Pancreas (tissue), 10 donors: ENCODE results near the gene CDC25C. TPM values are rescaled to one million over a fixed set of nuclear protein-coding genes. Genes with fewer than 3 reads are reported as not detected.

Experiments
- ATAC-seq, 4 donors: fragments of 200-7000 bp; cut with Tn5 transposase; one replicate each; pipeline versions ENCODE4 v1.8.0 to v1.9.1; 2020; ENCODE audit warnings: mild to moderate bottlenecking in 4 of 4, moderate library complexity in 4 of 4
- DNase-seq, 6 donors: peaks; one replicate each; pipeline ENCODE4 v3.0.0-alpha.2; 2020
- FAIRE-seq: peaks from 2 replicates; lab custom pipeline; 2012; peaks lifted over from hg19 to GRCh38; lab: Jason Lieb, UNC
- H3K27ac ChIP-seq, 4 donors: fragments of 200-600 bp; sonication (generic); 1 replicate in 3 of 4; 2 replicates in 1 of 4; pipeline versions ENCODE4 v1.5.0 to v1.8.0; 2020
- H3K27me3 ChIP-seq, 4 donors: fragments of 200-600 bp; one replicate each; pipeline ENCODE4 v1.8.0; 2021
- H3K36me3 ChIP-seq, 3 donors: fragments of 200-600 bp; sonication (generic) in 1 of 3; one replicate each; pipeline versions ENCODE4 v1.5.0 to v1.8.0; 2020 to 2021
- H3K4me1 ChIP-seq, 3 donors: fragments of 200-600 bp; one replicate each; pipeline ENCODE4 v1.8.0; 2021
- H3K4me3 ChIP-seq, 4 donors: fragments of 200-600 bp; sonication (generic) in 2 of 4; one replicate each; pipeline versions ENCODE4 v1.5.0 to v1.8.0; 2020 to 2021
- H3K9me3 ChIP-seq, 4 donors: fragments of 200-600 bp; one replicate each; pipeline ENCODE4 v1.8.0; 2021
- WGBS, 2 donors: extraction: QIAGEN DNeasy Blood & Tissue Kit; methylation state at CpG; one replicate each; pipeline ENCODE4 v1.1.7; 2013; 5-methylcytosine and 5-hydroxymethylcytosine counted together
- intact Hi-C, 3 donors: fragments of 100-400 bp; cut with DNase I; formaldehyde crosslinking; loops; one replicate each; pipeline versions ENCODE4 v1.11.1 to v1.14.2; 2022
- polyA plus RNA-seq, 2 donors: library from polyadenylated mRNA; stranded (reverse); fragments of 200-250 nt; gene quantifications; one replicate each; pipeline ENCODE4 v1.2.3, GENCODE V29; 2013
- total RNA-seq, 6 donors: library from RNA; stranded (reverse); fragmentation: NEBNext Ultra II Directional in 4 of 6; extraction: Animal tissue kit (Norgen Biotek cat#: 25700) in 4 of 6; gene quantifications; one replicate each; pipeline versions ENCODE4 v1.2.1 to v1.2.4, GENCODE V29; 2021 to 2023
- TF ChIP-seq, protein P1 (sequence below), 4 donors: fragments of 200-600 bp; sonication (generic) in 3 of 4; IDR thresholded peaks; one replicate each; pipeline versions ENCODE4 v1.5.0 to v1.8.0; 2021; ENCODE audit warnings: antibody characterized with exemption in 4 of 4
- donor health status: healthy with polysubstance abuse.
- donor health status: DM: no; HTN: no; CAD: no; lungs with moderate emphysema.
- donor health status: DM: no; HTN: no; CAD: no.
- donor health status: control.
- donor health status: control.
- donor health status: Bipolar disorder and iron deficiency.
- donor health status: DM: yes; HTN: yes; CAD: no.
- donor health status: DM: no; HTN: no; CAD: no.
- donor health status: DM: no; HTN: no; CAD: no.
- donor health status: DM: yes; HTN: yes; CAD: no.

The CDC25C gene
- total and polyA plus RNA-seq, 8 donors: 0.09 to 0.19 (median 0.13) TPM; not detected in 4

DNA sequence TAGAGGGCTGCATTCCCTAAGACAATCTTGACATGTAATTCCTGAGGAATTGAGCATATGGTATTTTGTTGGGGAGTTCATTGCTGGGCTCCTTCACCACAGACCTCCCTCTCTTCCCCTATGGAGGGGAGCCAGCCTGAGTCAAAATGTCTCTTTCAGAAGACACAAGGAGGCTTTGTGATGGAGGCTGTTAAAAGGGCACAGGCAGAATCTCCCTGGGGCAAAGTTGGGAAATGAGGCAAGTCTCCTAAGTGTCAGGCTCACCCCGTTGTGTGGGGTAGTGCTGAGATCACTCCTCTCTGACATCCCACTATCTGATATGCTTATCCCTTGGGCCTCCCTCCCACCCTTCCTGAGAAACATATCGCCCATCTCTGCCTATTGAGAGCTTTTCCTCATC is 87.8 kb downstream of the CDC25C start:
- intact Hi-C loops: no loop called here

DNA sequence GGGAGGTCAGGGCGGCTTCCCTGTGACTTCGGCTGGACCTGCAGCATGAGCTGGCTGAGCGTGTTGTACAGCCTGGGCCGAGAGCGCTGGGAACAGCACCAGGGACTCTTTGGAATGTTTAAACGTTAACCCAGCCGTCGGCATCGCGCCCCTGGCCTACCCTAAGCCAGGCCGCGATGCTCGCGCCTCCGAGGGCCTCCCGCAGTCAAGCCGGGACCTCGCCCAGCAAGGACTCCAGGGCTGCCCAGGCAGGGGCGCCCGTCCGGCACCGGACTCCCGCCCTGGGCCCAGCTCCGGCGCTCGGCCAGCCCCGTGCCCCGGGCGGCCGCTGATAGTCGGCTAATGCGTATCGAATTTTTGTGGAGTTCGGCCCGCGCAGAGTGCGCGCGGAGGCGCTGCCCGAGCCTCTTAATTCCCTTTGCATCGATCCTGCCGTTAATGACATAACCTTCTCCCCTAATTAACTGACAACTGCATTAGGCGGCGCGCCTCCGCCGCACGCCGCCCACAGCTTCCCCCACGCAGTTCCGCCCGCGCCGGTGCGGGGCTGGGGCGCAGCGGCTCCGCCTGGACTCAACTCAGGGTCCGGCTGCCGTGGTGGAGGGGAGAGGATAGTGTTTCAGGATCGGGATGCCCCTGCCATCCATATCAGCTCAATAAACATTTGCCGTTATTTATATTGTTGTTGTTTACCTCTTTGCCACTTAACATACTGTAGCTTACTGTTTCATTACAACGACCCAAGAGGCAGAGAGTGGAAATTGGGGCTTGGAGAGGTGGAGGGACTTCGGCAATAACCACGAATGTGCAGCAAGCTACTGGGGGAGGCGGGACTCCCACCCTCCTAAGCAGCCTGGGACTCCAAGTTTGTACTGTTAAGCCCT is 89.7 kb downstream of the CDC25C start:
- DNase-seq (peak; percentile 20 to 72 (median 40)), ATAC-seq (peak; percentile 70 to 91 (median 86)), FAIRE-seq (no peak)
- 4 to 7% methylated on average over 61 to 67 of the region's 67 CpGs for WGBS, 2 donors
- H3K4me1 ChIP-seq: no peaks in the 10 kb centered on the region
- TF ChIP-seq, protein P1, sequence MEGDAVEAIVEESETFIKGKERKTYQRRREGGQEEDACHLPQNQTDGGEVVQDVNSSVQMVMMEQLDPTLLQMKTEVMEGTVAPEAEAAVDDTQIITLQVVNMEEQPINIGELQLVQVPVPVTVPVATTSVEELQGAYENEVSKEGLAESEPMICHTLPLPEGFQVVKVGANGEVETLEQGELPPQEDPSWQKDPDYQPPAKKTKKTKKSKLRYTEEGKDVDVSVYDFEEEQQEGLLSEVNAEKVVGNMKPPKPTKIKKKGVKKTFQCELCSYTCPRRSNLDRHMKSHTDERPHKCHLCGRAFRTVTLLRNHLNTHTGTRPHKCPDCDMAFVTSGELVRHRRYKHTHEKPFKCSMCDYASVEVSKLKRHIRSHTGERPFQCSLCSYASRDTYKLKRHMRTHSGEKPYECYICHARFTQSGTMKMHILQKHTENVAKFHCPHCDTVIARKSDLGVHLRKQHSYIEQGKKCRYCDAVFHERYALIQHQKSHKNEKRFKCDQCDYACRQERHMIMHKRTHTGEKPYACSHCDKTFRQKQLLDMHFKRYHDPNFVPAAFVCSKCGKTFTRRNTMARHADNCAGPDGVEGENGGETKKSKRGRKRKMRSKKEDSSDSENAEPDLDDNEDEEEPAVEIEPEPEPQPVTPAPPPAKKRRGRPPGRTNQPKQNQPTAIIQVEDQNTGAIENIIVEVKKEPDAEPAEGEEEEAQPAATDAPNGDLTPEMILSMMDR (IDR thresholded peaks at IDR 0.05): no peak
- H3K4me3 ChIP-seq: peak overlapping the region in 3 of 4 donors; percentile 16 to 47 (median 37)
- intact Hi-C loops: no loop called here
- peak overlapping the region in 1 of 4 donors; percentile 4 for H3K27ac ChIP-seq
- H3K9me3 ChIP-seq: no peaks in the 10 kb centered on the region
- no peaks in the 10 kb centered on the region for H3K27me3 ChIP-seq
- H3K36me3 ChIP-seq: no peaks in the 10 kb centered on the region

More for the DNA sequence above, 87.8 kb downstream of the CDC25C start:
- Histone ChIP-seq H3K27me3 (no peaks in the 10 kb centered on the region), H3K36me3 (no peaks in the 10 kb centered on the region), H3K27ac (no peak overlapping the region), H3K4me1 (no peaks in the 10 kb centered on the region), H3K9me3 (no peaks in the 10 kb centered on the region), H3K4me3 (no peak overlapping the region)
- TF ChIP-seq, protein P1 (IDR thresholded peaks at IDR 0.05): no peak
- 79 to 80% methylated on average over 2 of the region's 2 CpGs for WGBS, 2 donors
- DNase-seq: no peak
- ATAC-seq: no peak
- FAIRE-seq: no peak

DNA sequence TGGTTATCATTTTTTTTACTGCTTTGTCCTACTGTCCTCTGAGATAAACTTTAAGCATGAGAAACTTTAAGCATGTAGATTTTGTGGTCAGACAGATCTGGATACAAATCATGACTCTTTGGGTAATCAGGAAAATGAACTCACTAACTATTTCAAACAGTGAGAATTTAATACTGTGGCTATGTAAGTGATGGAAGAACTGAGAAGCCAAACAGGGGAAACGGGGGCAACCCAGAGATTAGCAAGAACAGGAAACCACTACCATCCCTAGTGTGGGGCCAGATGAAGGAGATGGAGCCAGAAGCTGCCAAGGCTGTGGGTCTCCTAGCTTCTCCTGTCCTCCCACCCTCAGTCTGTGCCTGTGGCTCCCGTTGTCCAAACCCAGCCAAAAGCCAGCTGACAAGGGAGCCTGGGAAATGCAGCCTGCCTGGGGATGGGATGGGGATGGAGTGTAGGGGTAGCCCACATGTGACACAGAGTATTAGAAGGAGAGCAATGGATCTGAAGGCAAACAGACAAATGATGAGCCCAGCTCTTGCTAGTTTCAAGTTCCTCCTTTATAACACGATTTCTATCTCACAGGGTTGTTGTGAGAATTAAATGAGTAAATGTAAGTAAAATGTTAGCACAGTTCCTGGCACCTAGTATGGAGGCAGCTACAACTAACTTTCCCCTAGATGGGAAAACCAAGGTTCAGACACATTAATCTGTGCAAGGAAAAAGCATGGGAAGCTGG is 90.8 kb downstream of the CDC25C start:
- no peak for DNase-seq
- Histone ChIP-seq H3K27me3 (no peaks in the 10 kb centered on the region), H3K4me3 (no peak overlapping the region), H3K27ac (no peak overlapping the region), H3K4me1 (no peaks in the 10 kb centered on the region), H3K9me3 (no peaks in the 10 kb centered on the region), H3K36me3 (no peaks in the 10 kb centered on the region)
- 68 to 78% methylated on average over 3 of the region's 3 CpGs for WGBS, 2 donors
- intact Hi-C loops: no loop called here
- TF ChIP-seq, protein P1 (IDR thresholded peaks at IDR 0.05): no peak
- FAIRE-seq: no peak
- no peak for ATAC-seq

DNA sequence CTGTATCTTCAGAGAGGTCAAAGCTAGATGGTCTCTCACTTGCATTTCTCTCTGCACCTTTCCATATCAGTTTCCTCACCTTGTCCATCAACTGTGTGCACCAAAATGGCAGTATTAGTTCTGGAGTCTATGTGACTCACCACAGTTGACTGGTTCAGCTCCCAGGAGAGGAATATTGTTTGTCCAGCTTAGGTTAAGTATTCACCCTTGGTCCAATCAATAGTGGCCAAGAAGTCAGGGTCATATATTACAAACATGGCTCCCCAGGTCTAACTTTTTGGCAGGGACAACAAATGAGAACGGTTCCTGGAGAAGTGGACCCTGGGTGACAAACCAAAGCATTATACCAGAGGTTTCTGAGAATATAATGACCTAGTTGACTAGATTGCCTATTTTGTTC is 93.6 kb downstream of the CDC25C start:
- Histone ChIP-seq H3K36me3 (no peaks in the 10 kb centered on the region), H3K27me3 (no peaks in the 10 kb centered on the region), H3K9me3 (no peaks in the 10 kb centered on the region), H3K4me1 (no peaks in the 10 kb centered on the region), H3K4me3 (no peak overlapping the region), H3K27ac (no peak overlapping the region)
- intact Hi-C loops: no loop called here
- TF ChIP-seq, protein P1 (IDR thresholded peaks at IDR 0.05): no peak
- no peak for DNase-seq
- FAIRE-seq: no peak
- WGBS, 2 donors: 28 to 50% methylated on average over 1 of the region's 1 CpG
- ATAC-seq: no peak

Other genes starting within 250 kb of the CDC25C start
- gene WNT8A, start 247.8 kb downstream of the CDC25C start, total RNA-seq: not detected
- not detected for gene WNT8A, start 247.8 kb downstream of the CDC25C start, polyA plus RNA-seq
- gene NME5, start 192.4 kb downstream of the CDC25C start, total RNA-seq: 1 to 10 TPM; 1.8 to 4.3 (median 2.5) TPM
- gene NME5, start 192.4 kb downstream of the CDC25C start, polyA plus RNA-seq: 1 to 10 TPM; 5.6 to 9.2 TPM
- 10 to 100 TPM; 18.1 to 42.1 (median 29.4) TPM for gene BRD8, start 153.2 kb downstream of the CDC25C start, total RNA-seq
- gene BRD8, start 153.2 kb downstream of the CDC25C start, polyA plus RNA-seq: 10 to 100 TPM; 49.7 to 69.7 TPM
- gene KIF20A, start 152.7 kb downstream of the CDC25C start, total RNA-seq: 1 to 10 TPM in 1 of 6 donors, under 1 TPM in 4, not detected in 1; 0.25 to 1.0 (median 0.32) TPM
- gene KIF20A, start 152.7 kb downstream of the CDC25C start, polyA plus RNA-seq: under 1 TPM; 0.05 to 0.19 TPM
- 10 to 100 TPM in 1 of 6 donors, 1 to 10 TPM in 5; 5.2 to 12.1 (median 8.1) TPM for gene CDC23, start 118.5 kb downstream of the CDC25C start, total RNA-seq
- 10 to 100 TPM in 1 of 2 donors, 1 to 10 TPM in 1; 4.8 to 10.5 TPM for gene CDC23, start 118.5 kb downstream of the CDC25C start, polyA plus RNA-seq
- 1 to 10 TPM; 1.0 to 2.6 (median 1.3) TPM for gene GFRA3, start 57.2 kb downstream of the CDC25C start, total RNA-seq
- gene GFRA3, start 57.2 kb downstream of the CDC25C start, polyA plus RNA-seq: under 1 TPM; 0.47 to 0.57 TPM
- 10 to 100 TPM; 14.7 to 18.9 (median 16.9) TPM for gene FAM53C, start 6.5 kb upstream of the CDC25C start, total RNA-seq
- 10 to 100 TPM; 13.0 to 13.5 TPM for gene FAM53C, start 6.5 kb upstream of the CDC25C start, polyA plus RNA-seq
- gene KDM3B, start 20.9 kb upstream of the CDC25C start, total RNA-seq: 10 to 100 TPM; 17.9 to 38.3 (median 25.3) TPM
- 10 to 100 TPM; 14.3 to 24.8 TPM for gene KDM3B, start 20.9 kb upstream of the CDC25C start, polyA plus RNA-seq
- 1 to 10 TPM in 3 of 6 donors, under 1 TPM in 3; 0.41 to 3.3 (median 1.3) TPM for gene REEP2, start 107.3 kb upstream of the CDC25C start, total RNA-seq
- gene REEP2, start 107.3 kb upstream of the CDC25C start, polyA plus RNA-seq: 10 to 100 TPM; 12.4 to 22.6 TPM
- gene EGR1, start 133.7 kb upstream of the CDC25C start, total RNA-seq: 10 to 100 TPM; 16.4 to 33.0 (median 26.9) TPM
- gene EGR1, start 133.7 kb upstream of the CDC25C start, polyA plus RNA-seq: 100 to 1,000 TPM in 1 of 2 donors, 10 to 100 TPM in 1; 41.0 to 120 TPM
- 10 to 100 TPM; 29.9 to 54.0 (median 36.4) TPM for gene ETF1, start 211.4 kb upstream of the CDC25C start, total RNA-seq
- 10 to 100 TPM; 14.7 to 30.5 TPM for gene ETF1, start 211.4 kb upstream of the CDC25C start, polyA plus RNA-seq
- 100 to 1,000 TPM in 2 of 6 donors, 10 to 100 TPM in 4; 60.2 to 177 (median 93.4) TPM for gene HSPA9, start 243.6 kb upstream of the CDC25C start, total RNA-seq
- 10 to 100 TPM; 33.9 to 76.4 TPM for gene HSPA9, start 243.6 kb upstream of the CDC25C start, polyA plus RNA-seq